K562 (cell line): Measurements from ENCODE around the gene ATF5. TPM values are rescaled to one million over a fixed set of nuclear protein-coding genes. Genes with fewer than 3 reads are reported as not detected.

Source experiments
- CHD1 ChIP-seq: fragments of 200-600 bp; sonication (generic); IDR thresholded peaks from one replicate; pipeline ENCODE4 v1.6.1; 2012; ENCODE audit warnings: mild to moderate bottlenecking, moderate library complexity, low read length, inconsistent platforms
- DPF2 ChIP-seq: fragments of 450-650 bp; IDR thresholded peaks from 2 replicates; pipeline ENCODE4 v1.6.1; 2016
- HLTF ChIP-seq: fragments of 450-650 bp; IDR thresholded peaks from 2 replicates; pipeline ENCODE4 v1.6.1; 2016
- KDM2B ChIP-seq: fragments of 250-450 bp; sonication (Bioruptor Pico); IDR thresholded peaks from 2 replicates; pipeline ENCODE4 v1.8.0; 2021; ENCODE audit warnings: mild to moderate bottlenecking, moderate library complexity
- MLLT1 ChIP-seq, 2 experiments: fragments of 450-650 bp; IDR thresholded peaks; 2 replicates each; pipeline ENCODE4 v1.6.1; 2016
- PTRF ChIP-seq: fragments of 450-650 bp; IDR thresholded peaks from 2 replicates; pipeline ENCODE4 v1.6.1; 2016; ENCODE audit warnings: mild to moderate bottlenecking, missing genetic modification characterization, missing compliant biosample characterization
- SIN3A ChIP-seq, 2 experiments: fragments of 150-350 bp in 1 of 2; IDR thresholded peaks; 2 replicates each; pipeline ENCODE4 v1.6.1; 2011 to 2016; ENCODE audit warnings: borderline replicate concordance in 2 of 2, low read depth in 2 of 2, low read length in 2 of 2, mild to moderate bottlenecking in 2 of 2, moderate library complexity in 2 of 2; ENCODE audit not compliant: control insufficient read depth in 1 of 2
- SMARCC2 ChIP-seq: fragments of 450-650 bp; IDR thresholded peaks from 2 replicates; pipeline ENCODE4 v1.6.1; 2017; ENCODE audit warnings: antibody characterized with exemption, moderate library complexity, mild to moderate bottlenecking, low read depth
- SPI1 ChIP-seq: IDR thresholded peaks from 2 replicates; pipeline ENCODE4 v1.6.1; 2011; ENCODE audit warnings: low read depth, low read length, control low read depth, borderline replicate concordance
- STAT5B ChIP-seq: fragments of 250-450 bp; sonication (Bioruptor Pico); IDR thresholded peaks from 2 replicates; pipeline ENCODE4 v1.8.0; 2021; ENCODE audit warnings: mild to moderate bottlenecking, inconsistent platforms
- ZBTB11 ChIP-seq, 3 experiments: fragments of 200-800 bp in 1 of 3; fragments of 250-450 bp in 1 of 3; fragments of 450-650 bp in 1 of 3; sonication (Bioruptor Pico) in 1 of 3; sonication (Bioruptor generic) in 1 of 3; formaldehyde crosslinking in 1 of 3; IDR thresholded peaks; 2 replicates each; pipeline versions ENCODE4 v1.6.1 to v1.8.0; 2016 to 2022; ENCODE audit warnings: mild to moderate bottlenecking in 2 of 3, missing genetic modification characterization in 2 of 3, missing compliant biosample characterization in 1 of 3, moderate library complexity in 1 of 3
- ZKSCAN8 ChIP-seq: fragments of 200-800 bp; sonication (Bioruptor generic); IDR thresholded peaks from 2 replicates; pipeline ENCODE4 v1.6.1; 2016; ENCODE audit warnings: missing genetic modification characterization, missing compliant biosample characterization
- ZSCAN29 ChIP-seq: fragments of 450-650 bp; IDR thresholded peaks from 2 replicates; pipeline ENCODE4 v1.6.1; 2017
- polyA plus RNA-seq, 8 experiments: library from polyadenylated mRNA; depleted of rRNA in 4 of 8; stranded (reverse) in 5 of 8; unstranded in 3 of 8; fragments of >200 nt; fragmentation: Nextera tagmentation in 2 of 8; fragmentation: Illumina TruSeq in 1 of 8; extraction: Ambion mirVana in 2 of 8; extraction: Trizol in 1 of 8; gene quantifications; 2 replicates each; pipeline versions ENCODE4 v1.2.1 to v1.2.3, GENCODE V29; 2011 to 2014; ENCODE audit warnings: inconsistent platforms in 1 of 8, missing spikeins in 1 of 8
- total RNA-seq, 7 experiments: library from RNA; depleted of rRNA in 6 of 7; stranded (reverse); fragments of >200 nt in 6 of 7; fragmentation: Illumina TruSeq in 2 of 7; extraction: Trizol in 2 of 7; gene quantifications; 2 replicates each; pipeline versions ENCODE4 v1.2.1 to v1.2.3, GENCODE V29; 2011 to 2021; ENCODE audit warnings: low replicate concordance in 1 of 7
- TF ChIP-seq, protein P1 (sequence below): sonication (generic); formaldehyde crosslinking; IDR thresholded peaks from 2 replicates; pipeline ENCODE4 v1.8.0; 2022; ENCODE audit warnings: mild to moderate bottlenecking, missing genetic modification reagents
- TF ChIP-seq, protein P2 (sequence below), 2 experiments: IDR thresholded peaks; 2 replicates each; pipeline ENCODE4 v1.6.1; 2012; ENCODE audit warnings: improper control_type of control experiment in 2 of 2, low read depth in 2 of 2, low read length in 2 of 2, borderline replicate concordance in 1 of 2

ATF5 gene
- total and polyA plus RNA-seq, 9 of the 15 experiments (the other 6 are each of a cell fraction or from before 2014, with no cell fraction given) = 3.0 to 57.6 (median 11.1) TPM

DNA sequence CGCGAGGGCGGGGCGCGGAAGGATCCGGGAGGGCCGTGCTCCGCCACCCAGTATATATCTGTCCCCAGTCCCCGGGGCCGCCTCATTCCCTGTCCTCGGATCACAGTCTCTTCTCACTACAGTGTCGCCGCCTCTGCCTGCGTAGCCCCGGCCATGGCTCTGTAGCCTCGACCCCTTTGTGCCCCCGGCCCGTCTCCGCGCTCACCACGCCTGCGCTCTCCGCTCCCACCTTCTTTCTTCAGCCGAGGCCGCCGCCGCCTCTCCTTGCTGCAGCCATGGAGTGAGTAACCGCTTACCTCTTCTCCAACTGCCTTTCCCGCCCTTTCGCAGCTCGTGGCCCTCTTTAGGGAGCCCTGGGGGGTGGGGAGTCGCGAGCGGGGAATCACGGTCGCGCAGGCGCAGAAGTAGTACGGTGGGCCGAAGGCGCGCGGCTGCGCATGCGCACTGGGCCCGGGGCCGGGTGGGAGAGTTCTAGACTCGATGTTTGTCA lies at the start of gene ATF5, which contains the start of gene NUP62 (continued):
- TF ChIP-seq ZBTB11 (CRISPR knock-in tag; IDR thresholded peaks at IDR 0.05) (peak in 1 of 3 experiments; percentile 76; a peak in 2 of 6 replicates), CHD1 (no peak), SIN3A (IDR thresholded peaks at IDR 0.05; ENCODE audit: borderline replicate concordance in 2 of 2, control insufficient read depth in 1 of 2, low read depth in 2 of 2, low read length in 2 of 2) (peak in 1 of 2 experiments; percentile 60; a peak in 3 of 4 replicates), KDM2B (no peak), STAT5B (CRISPR knock-in tag) (no peak), ZKSCAN8 (CRISPR knock-in tag) (no peak), MLLT1 (IDR thresholded peaks at IDR 0.05) (peak; percentile 93 to 96), SMARCC2 (no peak), PTRF (tag) (no peak), SPI1 (no peak), ZSCAN29 (peak; percentile 91), DPF2 (0 out of 2 replicates have a peak, but pooled peaks have one; percentile 12), HLTF (peak; percentile 91)
- TF ChIP-seq, protein P1, sequence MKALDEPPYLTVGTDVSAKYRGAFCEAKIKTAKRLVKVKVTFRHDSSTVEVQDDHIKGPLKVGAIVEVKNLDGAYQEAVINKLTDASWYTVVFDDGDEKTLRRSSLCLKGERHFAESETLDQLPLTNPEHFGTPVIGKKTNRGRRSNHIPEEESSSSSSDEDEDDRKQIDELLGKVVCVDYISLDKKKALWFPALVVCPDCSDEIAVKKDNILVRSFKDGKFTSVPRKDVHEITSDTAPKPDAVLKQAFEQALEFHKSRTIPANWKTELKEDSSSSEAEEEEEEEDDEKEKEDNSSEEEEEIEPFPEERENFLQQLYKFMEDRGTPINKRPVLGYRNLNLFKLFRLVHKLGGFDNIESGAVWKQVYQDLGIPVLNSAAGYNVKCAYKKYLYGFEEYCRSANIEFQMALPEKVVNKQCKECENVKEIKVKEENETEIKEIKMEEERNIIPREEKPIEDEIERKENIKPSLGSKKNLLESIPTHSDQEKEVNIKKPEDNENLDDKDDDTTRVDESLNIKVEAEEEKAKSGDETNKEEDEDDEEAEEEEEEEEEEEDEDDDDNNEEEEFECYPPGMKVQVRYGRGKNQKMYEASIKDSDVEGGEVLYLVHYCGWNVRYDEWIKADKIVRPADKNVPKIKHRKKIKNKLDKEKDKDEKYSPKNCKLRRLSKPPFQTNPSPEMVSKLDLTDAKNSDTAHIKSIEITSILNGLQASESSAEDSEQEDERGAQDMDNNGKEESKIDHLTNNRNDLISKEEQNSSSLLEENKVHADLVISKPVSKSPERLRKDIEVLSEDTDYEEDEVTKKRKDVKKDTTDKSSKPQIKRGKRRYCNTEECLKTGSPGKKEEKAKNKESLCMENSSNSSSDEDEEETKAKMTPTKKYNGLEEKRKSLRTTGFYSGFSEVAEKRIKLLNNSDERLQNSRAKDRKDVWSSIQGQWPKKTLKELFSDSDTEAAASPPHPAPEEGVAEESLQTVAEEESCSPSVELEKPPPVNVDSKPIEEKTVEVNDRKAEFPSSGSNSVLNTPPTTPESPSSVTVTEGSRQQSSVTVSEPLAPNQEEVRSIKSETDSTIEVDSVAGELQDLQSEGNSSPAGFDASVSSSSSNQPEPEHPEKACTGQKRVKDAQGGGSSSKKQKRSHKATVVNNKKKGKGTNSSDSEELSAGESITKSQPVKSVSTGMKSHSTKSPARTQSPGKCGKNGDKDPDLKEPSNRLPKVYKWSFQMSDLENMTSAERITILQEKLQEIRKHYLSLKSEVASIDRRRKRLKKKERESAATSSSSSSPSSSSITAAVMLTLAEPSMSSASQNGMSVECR (CRISPR knock-in tag) = no peak; the same call in 1 of the 2 replicates
- TF ChIP-seq, protein P2, sequence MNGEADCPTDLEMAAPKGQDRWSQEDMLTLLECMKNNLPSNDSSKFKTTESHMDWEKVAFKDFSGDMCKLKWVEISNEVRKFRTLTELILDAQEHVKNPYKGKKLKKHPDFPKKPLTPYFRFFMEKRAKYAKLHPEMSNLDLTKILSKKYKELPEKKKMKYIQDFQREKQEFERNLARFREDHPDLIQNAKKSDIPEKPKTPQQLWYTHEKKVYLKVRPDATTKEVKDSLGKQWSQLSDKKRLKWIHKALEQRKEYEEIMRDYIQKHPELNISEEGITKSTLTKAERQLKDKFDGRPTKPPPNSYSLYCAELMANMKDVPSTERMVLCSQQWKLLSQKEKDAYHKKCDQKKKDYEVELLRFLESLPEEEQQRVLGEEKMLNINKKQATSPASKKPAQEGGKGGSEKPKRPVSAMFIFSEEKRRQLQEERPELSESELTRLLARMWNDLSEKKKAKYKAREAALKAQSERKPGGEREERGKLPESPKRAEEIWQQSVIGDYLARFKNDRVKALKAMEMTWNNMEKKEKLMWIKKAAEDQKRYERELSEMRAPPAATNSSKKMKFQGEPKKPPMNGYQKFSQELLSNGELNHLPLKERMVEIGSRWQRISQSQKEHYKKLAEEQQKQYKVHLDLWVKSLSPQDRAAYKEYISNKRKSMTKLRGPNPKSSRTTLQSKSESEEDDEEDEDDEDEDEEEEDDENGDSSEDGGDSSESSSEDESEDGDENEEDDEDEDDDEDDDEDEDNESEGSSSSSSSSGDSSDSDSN (IDR thresholded peaks at IDR 0.05; ENCODE audit: borderline replicate concordance in 1 of 2, low read depth in 2 of 2, low read length in 2 of 2) = no peak
